CD14-positive monocyte (primary cell): ENCODE data around the gene CNTN4. TPM values are rescaled to one million over a fixed set of nuclear protein-coding genes. Genes with fewer than 3 reads are reported as not detected.

Source experiments
- DNase-seq, 3 donors: peaks; one replicate each; pipeline ENCODE4 v3.0.0-alpha.2; 2011 to 2022
- H2AFZ ChIP-seq: 2 replicates; pipeline ENCODE4 v1.6.0; 2012; ENCODE audit warnings: mild to moderate bottlenecking, low read depth, low read length, inconsistent platforms; ENCODE audit not compliant: insufficient read depth, poor library complexity, severe bottlenecking
- H3K27ac ChIP-seq, 2 donors: 1 replicate in 1 of 2; 2 replicates in 1 of 2; pipeline ENCODE4 v1.5.1; 2012 to 2013; ENCODE audit warnings: low read length in 2 of 2, control low read depth in 1 of 2, inconsistent platforms in 1 of 2, low read depth in 1 of 2, mild to moderate bottlenecking in 1 of 2
- H3K27me3 ChIP-seq, 2 donors: one replicate each; pipeline versions ENCODE4 v1.6.0 to v1.6.1; 2011 to 2013; ENCODE audit warnings: low read length in 2 of 2; ENCODE audit not compliant: control insufficient read depth in 2 of 2, insufficient read depth in 2 of 2
- H3K36me3 ChIP-seq, 2 donors: replicated peaks in 1 of 2; 1 replicate in 1 of 2; 2 replicates in 1 of 2; pipeline versions ENCODE4 v1.5.1 to v1.6.1; 2012 to 2013; ENCODE audit warnings: low read length in 2 of 2, control low read depth in 1 of 2, inconsistent platforms in 1 of 2, mild to moderate bottlenecking in 1 of 2; ENCODE audit not compliant: insufficient read depth in 2 of 2, control insufficient read depth in 1 of 2
- H3K4me1 ChIP-seq, 2 donors: 1 replicate in 1 of 2; 2 replicates in 1 of 2; pipeline versions ENCODE4 v1.5.1 to v1.6.1; 2012 to 2013; ENCODE audit warnings: low read length in 2 of 2, control low read depth in 1 of 2, inconsistent platforms in 1 of 2, mild to moderate bottlenecking in 1 of 2, moderate library complexity in 1 of 2; ENCODE audit not compliant: insufficient read depth in 2 of 2, control insufficient read depth in 1 of 2
- H3K4me2 ChIP-seq: replicated peaks from 2 replicates; pipeline ENCODE3; 2012; ENCODE audit warnings: low read length, moderate library complexity, mild to moderate bottlenecking; ENCODE audit not compliant: poor library complexity, severe bottlenecking; ENCODE audit errors: extremely low read depth
- H3K4me3 ChIP-seq, 3 experiments: fragments of 200-600 bp in 1 of 3; sonication (generic) in 1 of 3; replicated peaks in 1 of 3; 1 replicate in 2 of 3; 2 replicates in 1 of 3; pipeline ENCODE4 v1.5.1; 2011 to 2013; ENCODE audit warnings: low read length in 3 of 3, mild to moderate bottlenecking in 3 of 3, control low read depth in 2 of 3, low read depth in 2 of 3, inconsistent platforms in 1 of 3, moderate library complexity in 1 of 3
- H3K79me2 ChIP-seq: 2 replicates; pipeline ENCODE4 v1.6.0; 2012; ENCODE audit warnings: mild to moderate bottlenecking, control low read depth, inconsistent platforms, low read length, moderate library complexity; ENCODE audit not compliant: insufficient read depth
- H3K9ac ChIP-seq: 2 replicates; pipeline ENCODE4 v1.6.0; 2017; ENCODE audit warnings: low read length, mild to moderate bottlenecking; ENCODE audit not compliant: insufficient read depth, poor library complexity, severe bottlenecking
- H3K9me3 ChIP-seq, 2 donors: replicated peaks in 1 of 2; 1 replicate in 1 of 2; 2 replicates in 1 of 2; pipeline versions ENCODE4 v1.5.1 to v1.6.1; 2012 to 2013; ENCODE audit warnings: low read length in 2 of 2, control low read depth in 1 of 2; ENCODE audit not compliant: control insufficient read depth in 1 of 2, insufficient read depth in 1 of 2
- H4K20me1 ChIP-seq: 2 replicates; pipeline ENCODE4 v1.6.0; 2012; ENCODE audit warnings: mild to moderate bottlenecking, low read length, control low read depth, moderate library complexity; ENCODE audit not compliant: insufficient read depth
- H3K27ac Mint-ChIP-seq, 7 donors: one replicate each; pipeline ENCODE4 v1.8.0; 2020; ENCODE audit warnings: mild to moderate bottlenecking in 7 of 7, mixed read lengths in 7 of 7, moderate library complexity in 6 of 7, inconsistent platforms in 2 of 7
- H3K27me3 Mint-ChIP-seq, 3 donors: one replicate each; pipeline ENCODE4 v1.8.0; 2021 to 2022; ENCODE audit warnings: low read depth in 3 of 3, mild to moderate bottlenecking in 3 of 3, mixed read lengths in 3 of 3, moderate library complexity in 3 of 3, inconsistent platforms in 1 of 3
- H3K36me3 Mint-ChIP-seq, 2 donors: one replicate each; pipeline ENCODE4 v1.8.0; 2020; ENCODE audit warnings: mixed read lengths in 2 of 2, inconsistent platforms in 1 of 2, mild to moderate bottlenecking in 1 of 2
- H3K4me1 Mint-ChIP-seq: one replicate; pipeline ENCODE4 v1.8.0; 2020; ENCODE audit warnings: mild to moderate bottlenecking, mixed read lengths
- H3K4me3 Mint-ChIP-seq, 2 donors: one replicate each; pipeline ENCODE4 v1.8.0; 2020; ENCODE audit warnings: mild to moderate bottlenecking in 2 of 2, mixed read lengths in 2 of 2, moderate library complexity in 1 of 2
- H3K9me3 Mint-ChIP-seq, 7 donors: one replicate each; pipeline ENCODE4 v1.8.0; 2020 to 2022; ENCODE audit warnings: mixed read lengths in 7 of 7, mild to moderate bottlenecking in 6 of 7, moderate library complexity in 6 of 7, inconsistent platforms in 2 of 7
- WGBS: methylation state at CpG from one replicate; pipeline ENCODE4 v1.1.5; 2013; ENCODE audit warnings: missing lambda C conversion rate; ENCODE audit not compliant: insufficient coverage; 5-methylcytosine and 5-hydroxymethylcytosine counted together
- intact Hi-C, 2 donors: fragments of 100-400 bp; cut with micrococcal nuclease; formaldehyde crosslinking; loops; one replicate each; pipeline versions ENCODE4 v1.15.0 to v1.15.1; 2023
- polyA plus RNA-seq, 3 donors: library from polyadenylated mRNA; depleted of rRNA in 1 of 3; unstranded in 2 of 3; stranded (reverse) in 1 of 3; fragments of 300-500 nt in 2 of 3; fragments of >200 nt in 1 of 3; fragmentation: Illumina TruSeq in 2 of 3; gene quantifications; 1 replicate in 2 of 3; 2 replicates in 1 of 3; pipeline ENCODE4 v1.2.3, GENCODE V29; 2012 to 2021
- TF ChIP-seq, protein P1 (sequence below): fragments of 200-600 bp; IDR thresholded peaks from one replicate; pipeline ENCODE4 v1.8.0; 2022; ENCODE audit warnings: antibody characterized with exemption, mild to moderate bottlenecking

The CNTN4 gene
- polyA plus RNA-seq, 3 donors: not detected

- H3K36me3 Mint-ChIP-seq: no peaks in the 10 kb centered on the region
- H3K27me3 Mint-ChIP-seq: peaks cover 0 to 1% (median 0%) of the 10 kb centered on the region in 3 donors
- Histone ChIP-seq H3K27me3 (no peaks in the 10 kb centered on the region), H4K20me1 (no peaks in the 10 kb centered on the region), H3K4me3 (no peak overlapping the region), H3K27ac (no peak overlapping the region), H3K9me3 (peaks cover 0 to 6% of the 10 kb centered on the region in 2 donors), H3K79me2 (no peaks in the 10 kb centered on the region), H3K4me2 (no peak overlapping the region), H2AFZ (no peak overlapping the region), H3K4me1 (no peaks in the 10 kb centered on the region), H3K9ac (no peak overlapping the region), H3K36me3 (no peaks in the 10 kb centered on the region)
- H3K4me3 Mint-ChIP-seq: no peak overlapping the region
- no peak overlapping the region for H3K27ac Mint-ChIP-seq
- intact Hi-C loops: no loop called here
- no peaks in the 10 kb centered on the region for H3K4me1 Mint-ChIP-seq
- no peak for DNase-seq
- TF ChIP-seq, protein P1, sequence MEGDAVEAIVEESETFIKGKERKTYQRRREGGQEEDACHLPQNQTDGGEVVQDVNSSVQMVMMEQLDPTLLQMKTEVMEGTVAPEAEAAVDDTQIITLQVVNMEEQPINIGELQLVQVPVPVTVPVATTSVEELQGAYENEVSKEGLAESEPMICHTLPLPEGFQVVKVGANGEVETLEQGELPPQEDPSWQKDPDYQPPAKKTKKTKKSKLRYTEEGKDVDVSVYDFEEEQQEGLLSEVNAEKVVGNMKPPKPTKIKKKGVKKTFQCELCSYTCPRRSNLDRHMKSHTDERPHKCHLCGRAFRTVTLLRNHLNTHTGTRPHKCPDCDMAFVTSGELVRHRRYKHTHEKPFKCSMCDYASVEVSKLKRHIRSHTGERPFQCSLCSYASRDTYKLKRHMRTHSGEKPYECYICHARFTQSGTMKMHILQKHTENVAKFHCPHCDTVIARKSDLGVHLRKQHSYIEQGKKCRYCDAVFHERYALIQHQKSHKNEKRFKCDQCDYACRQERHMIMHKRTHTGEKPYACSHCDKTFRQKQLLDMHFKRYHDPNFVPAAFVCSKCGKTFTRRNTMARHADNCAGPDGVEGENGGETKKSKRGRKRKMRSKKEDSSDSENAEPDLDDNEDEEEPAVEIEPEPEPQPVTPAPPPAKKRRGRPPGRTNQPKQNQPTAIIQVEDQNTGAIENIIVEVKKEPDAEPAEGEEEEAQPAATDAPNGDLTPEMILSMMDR: no peak
- 100% methylated on average over 1 of the region's 5 CpGs for WGBS
- peaks cover 0 to 8% (median 0%) of the 10 kb centered on the region in 7 donors for H3K9me3 Mint-ChIP-seq
Observed at GRCh38 chr3:2853651-2854050, 755.0 kb downstream of the CNTN4 start.

DNA sequence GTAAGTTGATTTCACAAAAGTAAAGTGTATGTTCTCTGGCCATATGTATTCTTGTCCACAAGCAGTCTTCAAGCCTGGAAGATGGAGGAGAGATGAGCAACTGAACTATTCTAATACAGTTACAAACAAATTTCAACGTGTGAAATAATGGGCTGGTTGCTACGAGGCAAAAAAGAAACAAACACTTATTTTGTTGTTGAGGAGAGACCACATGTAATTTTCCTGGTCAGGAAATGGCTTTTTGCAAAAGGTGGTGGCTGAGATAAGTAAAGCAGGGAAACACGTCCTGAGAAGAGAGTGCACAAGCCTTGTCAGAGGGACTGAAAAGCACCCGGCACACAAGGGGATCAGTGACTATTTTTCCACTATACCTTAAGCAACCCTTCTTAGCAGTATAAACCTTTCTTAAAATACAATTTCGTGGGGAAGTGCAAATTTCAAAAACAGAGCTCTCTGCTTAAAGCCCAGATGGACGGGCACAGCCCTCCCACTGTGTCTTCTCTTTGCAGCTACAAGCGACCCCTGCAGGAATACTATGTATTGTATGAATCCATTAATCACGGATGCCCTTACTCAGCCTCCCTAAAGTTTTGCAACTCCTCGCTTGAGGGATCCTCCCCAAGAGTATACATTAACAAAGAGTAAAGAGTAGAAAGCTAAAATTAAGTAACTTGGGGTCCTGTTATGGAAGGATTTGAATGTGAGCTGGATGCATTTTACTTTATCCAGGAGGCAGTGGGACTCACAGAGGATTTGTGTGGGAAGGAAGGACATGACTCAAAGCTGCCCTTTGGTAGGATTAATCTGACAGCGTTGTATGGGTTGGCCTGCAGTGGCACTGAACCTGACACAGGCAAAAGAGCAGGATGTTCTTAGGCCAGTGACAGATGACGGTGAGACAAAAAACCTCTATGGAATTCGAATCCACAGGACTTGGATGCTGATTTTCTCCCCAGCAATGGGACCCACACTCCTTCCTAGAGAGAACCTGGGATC lies 757.8 kb downstream of the CNTN4 start:
- Mint-ChIP-seq H3K36me3 (no peaks in the 10 kb centered on the region), H3K27me3 (peaks cover 0 to 1% (median 0%) of the 10 kb centered on the region in 3 donors), H3K27ac (no peak overlapping the region), H3K4me1 (no peaks in the 10 kb centered on the region), H3K4me3 (no peak overlapping the region), H3K9me3 (peaks cover 0 to 9% (median 0%) of the 10 kb centered on the region in 7 donors)
- DNase-seq: no peak
- intact Hi-C loops: no loop called here
- Histone ChIP-seq H3K9ac (no peak overlapping the region), H3K79me2 (no peaks in the 10 kb centered on the region), H2AFZ (no peak overlapping the region), H3K36me3 (no peaks in the 10 kb centered on the region), H3K9me3 (peaks cover 0 to 3% of the 10 kb centered on the region in 2 donors), H4K20me1 (no peaks in the 10 kb centered on the region), H3K27me3 (no peaks in the 10 kb centered on the region), H3K4me2 (no peak overlapping the region), H3K27ac (no peak overlapping the region), H3K4me1 (no peaks in the 10 kb centered on the region), H3K4me3 (no peak overlapping the region)
- TF ChIP-seq, protein P1: no peak
- WGBS: 40% methylated on average over 4 of the region's 12 CpGs
